GM21529 (cell line): ENCODE measurements around the gene SLC35G6.
"Not testable (repeated sequence)": the region's sequence is repeated elsewhere in the genome, so short reads cannot be mapped to it uniquely, and the experiment has no call there.

Experiments
- ATAC-seq: cut with Tn5 transposase; IDR thresholded peaks from one replicate; pipeline ENCODE4 v1.9.1; 2021; ENCODE audit not compliant: unreplicated experiment

The SLC35G6 gene

DNA sequence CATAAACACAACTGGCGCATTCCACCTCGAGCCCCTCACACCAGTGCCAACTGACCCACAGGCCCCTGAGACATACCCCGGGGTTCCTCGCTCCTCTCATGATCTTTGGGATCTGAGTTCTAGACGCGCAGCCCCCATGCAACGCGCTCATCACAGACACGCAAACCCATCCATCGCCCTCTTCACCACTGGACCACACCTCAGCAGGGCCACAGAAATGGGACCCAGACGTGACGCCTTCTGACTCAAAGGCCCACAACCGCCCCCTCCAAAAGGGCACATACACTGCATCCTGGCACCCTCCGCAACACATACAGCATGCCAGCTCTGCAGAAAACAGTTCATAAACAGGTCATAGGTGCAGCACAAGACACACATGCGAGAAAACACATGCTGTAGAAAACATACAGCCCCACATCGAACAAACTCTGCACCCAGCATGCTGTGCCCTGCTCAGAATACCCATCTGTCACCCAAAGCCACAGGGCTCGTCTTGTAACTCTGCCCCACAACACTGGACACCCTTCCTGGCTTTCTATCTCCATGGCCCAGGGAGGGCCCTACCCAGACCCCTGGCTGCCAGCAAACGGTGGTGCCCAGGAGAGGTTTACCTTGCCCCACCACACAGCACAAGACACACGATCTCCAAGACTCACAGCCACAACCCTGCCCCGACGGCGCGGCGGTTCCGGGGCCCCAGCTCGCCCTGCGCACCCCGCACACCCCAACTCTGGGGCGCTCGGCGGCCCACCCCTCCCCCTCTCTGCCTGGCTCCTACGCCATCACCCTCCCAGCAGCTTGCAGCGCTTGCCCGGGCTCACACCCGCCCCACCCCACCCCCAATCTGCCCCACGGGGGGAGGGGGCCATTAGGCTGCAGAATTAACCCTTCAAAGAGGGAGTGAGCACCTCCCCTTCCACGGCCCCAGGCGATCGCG lies 2.7 kb upstream of the SLC35G6 start:
- no peak for ATAC-seq

DNA sequence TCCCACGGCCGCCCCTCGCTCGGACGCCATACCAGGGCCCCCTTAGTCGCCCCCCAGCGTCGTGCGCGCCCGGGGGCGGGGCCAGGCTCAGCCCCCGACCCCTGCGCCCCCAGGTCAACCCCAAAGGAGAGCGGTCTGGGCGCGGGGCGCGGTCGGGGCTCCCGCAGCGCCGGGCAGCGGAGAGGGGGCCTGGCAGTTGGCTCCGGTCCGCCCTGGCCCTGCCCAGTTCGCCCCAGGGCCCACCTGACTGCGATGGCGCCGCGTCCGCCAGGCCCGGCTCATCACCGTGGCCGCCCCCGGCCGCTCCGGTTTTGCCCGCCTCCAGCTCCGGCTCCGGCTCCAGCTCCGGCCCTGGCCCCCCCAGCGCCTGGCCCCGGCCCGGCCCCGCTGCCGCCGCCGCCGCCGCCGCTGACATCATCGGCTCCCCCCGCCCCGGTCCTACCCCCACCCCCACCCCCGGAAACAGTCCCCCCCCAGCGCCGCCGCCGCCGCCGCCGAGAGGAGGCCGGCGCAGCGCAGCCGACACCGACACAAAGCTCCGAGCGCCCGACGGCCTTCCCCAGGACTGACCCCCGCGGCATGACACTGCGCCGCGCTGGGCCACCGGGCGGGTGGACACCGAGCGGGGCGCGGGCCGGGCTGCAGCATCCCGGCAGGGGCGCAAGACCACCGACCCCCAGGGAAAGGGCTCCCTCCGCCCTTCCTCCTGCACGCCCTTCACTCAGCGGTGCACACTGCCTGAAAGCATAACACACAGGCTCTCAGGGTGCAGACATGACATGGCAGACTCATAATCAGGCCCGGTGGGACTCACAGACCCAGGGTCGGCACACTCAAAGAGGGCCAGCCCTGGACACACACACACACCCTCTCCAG lies 1.8 kb upstream of the SLC35G6 start, which contains the start of gene ZBTB4:
Gene ZBTB4 (minus strand): TSS at position 419 of the 876 bp plus-strand sequence. CDS start 12,830 bp downstream, outside the sequence.
- ATAC-seq, result no peak

DNA sequence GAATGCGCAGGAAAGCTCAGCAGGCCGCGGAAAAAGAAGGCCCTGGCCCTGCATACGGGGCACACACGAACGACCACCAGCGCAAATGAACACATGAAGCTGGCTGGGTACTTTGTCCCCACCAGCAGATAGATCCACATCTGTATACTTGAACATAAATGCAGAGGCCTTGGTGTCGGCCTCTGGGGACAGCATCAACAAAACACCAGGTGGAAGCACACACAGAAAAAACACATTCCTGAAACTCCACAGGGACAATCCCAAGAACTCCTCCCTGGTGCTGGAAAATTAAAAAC lies 1.2 kb upstream of the SLC35G6 start:
- ATAC-seq, result no peak

DNA sequence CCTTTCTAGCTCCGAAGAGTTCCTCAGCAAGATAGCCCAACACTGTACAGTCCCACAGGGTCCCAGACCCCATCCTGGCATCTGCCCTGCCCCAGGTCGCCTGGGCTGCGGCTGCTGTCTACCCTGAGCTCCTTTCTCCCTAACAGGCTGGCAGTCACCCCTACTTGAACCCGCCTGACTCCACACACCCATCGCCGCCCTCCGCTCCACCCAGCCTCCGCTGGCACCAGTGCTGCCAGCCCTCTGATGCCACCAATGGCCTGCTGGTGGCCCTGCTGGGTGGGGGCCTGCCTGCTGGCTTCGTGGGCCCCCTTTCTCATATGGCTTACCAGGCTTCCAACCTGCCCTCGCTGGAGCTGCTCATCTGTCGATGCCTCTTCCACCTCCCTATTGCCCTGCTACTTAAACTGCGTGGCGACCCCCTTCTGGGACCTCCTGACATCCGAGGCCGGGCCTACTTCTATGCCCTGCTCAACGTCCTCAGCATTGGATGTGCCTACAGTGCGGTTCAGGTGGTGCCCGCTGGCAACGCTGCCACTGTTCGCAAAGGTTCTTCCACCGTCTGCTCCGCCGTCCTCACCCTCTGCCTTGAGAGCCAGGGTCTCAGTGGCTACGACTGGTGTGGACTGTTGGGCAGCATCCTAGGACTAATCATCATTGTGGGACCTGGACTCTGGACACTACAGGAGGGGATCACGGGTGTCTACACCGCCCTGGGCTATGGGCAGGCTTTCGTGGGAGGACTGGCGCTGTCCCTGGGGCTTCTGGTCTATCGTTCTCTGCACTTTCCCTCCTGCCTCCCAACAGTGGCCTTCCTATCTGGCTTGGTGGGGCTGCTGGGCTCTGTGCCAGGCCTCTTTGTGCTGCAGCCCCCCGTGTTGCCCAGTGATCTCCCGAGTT lies 846 bp downstream of the SLC35G6 start:
- ATAC-seq, result not testable (repeated sequence)

DNA sequence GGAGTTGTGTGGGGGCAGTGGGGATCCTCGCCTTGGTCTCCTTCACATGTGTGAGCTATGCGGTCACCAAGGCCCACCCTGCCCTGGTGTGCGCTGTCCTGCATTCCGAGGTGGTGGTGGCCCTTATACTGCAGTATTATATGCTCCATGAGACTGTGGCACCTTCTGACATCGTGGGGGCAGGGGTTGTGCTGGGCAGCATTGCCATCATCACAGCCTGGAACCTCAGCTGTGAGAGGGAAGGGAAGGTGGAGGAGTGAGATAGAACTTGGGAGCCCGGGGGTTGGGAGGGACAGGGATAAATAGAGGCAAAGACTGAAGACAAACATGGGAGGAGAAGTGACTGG lies 1.5 kb downstream of the SLC35G6 start:
- ATAC-seq, result not testable (repeated sequence)

DNA sequence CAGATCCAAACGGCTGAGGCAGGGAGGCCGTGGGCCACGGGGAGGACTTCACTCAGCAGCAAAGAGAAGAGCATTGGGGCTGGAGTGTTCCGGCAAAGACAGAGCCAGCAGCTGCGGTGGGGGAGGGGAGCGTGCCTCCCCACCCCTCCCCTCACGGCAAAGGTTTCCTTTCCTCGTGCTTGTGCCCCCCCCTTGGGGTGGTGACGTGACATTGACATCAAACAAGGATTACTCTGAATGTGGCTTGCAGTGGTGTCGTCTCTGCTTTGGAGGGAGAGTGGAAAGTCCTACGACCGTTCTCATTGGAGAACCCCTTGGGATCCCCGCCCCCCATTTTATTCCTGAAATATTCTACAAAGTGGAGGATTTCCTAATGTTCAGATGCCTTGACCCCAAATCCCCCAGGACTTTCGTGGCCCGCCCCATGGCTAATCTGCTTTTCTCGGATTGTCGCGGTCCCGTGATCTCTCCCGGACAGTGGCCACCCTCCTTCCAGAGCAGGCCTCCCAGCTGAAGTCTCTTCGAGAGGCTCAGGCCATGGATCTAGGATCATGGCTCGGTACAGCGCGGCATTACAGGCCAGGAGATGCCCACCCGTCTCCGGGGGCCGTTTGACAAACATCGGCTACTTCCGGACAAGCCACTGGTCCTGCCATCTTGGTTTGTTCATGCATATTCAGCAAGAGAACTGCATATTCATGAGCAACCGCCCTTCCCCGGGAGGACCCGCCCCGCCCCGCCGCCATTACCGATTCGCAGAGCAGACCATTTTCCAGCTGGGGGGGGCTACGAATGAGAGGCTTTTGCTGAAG lies 2.2 kb downstream of the SLC35G6 start:
- ATAC-seq, result peak; percentile 28

DNA sequence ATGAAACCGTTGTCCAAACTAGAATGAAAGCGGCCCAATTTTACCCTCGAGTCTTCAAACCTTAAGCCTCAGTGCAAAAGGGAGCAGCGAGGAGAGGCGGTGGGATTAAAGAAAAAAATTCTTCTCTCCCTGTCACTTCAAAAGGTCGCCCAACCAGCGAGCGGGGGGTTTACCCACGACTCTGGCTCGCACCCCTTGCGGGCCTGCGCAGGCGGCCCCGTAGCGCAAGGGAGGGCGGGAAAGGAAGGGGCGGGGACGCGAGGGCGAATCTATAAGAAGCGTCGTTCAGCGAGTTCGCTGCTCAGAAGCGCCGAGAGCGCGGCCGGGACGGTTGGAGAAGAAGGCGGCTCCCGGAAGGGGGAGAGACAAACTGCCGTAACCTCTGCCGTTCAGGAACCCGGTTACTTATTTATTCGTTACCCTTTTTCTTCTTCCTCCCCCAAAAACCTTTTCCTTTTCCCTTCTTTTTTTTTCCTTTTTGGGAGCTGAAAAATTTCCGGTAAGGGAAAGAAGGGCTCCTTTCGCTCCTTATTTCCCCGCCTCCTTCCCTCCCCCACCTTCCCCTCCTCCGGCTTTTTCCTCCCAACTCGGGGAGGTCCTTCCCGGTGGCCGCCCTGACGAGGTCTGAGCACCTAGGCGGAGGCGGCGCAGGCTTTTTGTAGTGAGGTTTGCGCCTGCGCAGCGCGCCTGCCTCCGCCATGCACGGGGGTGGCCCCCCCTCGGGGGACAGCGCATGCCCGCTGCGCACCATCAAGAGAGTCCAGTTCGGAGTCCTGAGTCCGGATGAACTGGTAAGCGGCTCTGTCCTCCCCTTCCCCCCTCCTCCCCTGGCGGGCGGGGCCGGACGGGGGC lies 3.0 kb downstream of the SLC35G6 start, which contains the start of gene POLR2A:
Gene POLR2A (plus strand): TSS at position 300 of the 852 bp plus-strand sequence.
- peak; percentile 55 for ATAC-seq

DNA sequence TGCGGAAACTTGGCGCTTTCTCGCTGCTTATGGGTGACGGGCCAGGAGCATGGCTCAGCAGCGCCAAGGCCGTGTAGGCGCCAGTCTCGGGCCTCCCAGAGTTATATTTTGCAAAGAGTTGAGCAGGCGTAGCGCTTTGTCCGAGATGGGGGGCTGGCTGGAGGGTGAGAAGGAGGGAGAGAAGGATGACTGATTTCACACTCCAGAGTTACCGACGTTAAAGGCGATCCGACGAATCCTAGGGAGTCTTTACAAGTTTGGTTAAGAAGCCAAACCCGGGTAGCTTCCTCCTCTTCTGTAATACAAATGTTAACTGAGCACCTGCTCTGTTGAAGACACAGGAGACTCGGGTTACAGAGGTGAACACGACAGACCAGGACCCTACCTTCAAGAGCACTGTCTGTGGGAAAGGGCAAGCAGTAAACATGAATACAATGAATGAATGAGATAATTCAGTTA lies 3.7 kb downstream of the SLC35G6 start:
- no peak for ATAC-seq

DNA sequence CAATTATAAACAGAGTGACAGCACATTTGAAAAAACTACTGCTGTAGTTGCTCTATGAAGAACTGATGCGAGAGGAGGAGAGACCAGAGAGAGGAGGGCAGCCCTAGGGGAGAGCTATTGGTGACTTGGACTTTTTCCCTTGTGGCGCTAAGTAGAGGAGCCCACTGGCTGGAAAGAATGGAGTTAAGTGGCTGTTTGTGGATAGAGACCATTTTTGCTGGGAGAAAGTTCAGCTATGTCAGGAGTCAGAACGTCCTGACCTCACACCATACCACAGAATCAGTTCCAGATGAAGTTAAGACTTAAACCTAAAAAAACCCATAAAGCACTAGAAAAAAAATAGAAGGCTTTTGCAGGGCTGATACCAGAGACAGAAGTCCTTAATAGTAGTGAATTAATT lies 4.9 kb downstream of the SLC35G6 start:
- no peak for ATAC-seq

DNA sequence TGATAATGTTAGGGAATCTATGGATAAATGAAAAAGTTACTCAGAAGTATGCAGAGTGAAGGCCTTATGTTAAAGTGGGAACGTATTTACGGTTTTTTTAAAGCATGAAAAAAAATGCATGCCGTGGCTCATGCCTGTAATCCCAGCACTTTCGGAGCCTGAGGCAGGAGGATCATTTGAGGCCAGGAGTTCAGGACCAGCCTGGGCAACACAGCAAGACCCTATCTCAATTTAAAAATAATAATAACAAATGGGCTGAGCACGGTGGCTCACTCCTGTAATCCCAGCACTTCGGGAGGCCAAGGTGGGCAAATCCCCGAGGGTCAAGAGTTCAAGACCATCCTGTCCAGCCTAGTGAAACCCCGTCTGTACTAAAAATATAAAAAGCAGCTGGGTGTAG lies 8.9 kb downstream of the SLC35G6 start:
- ATAC-seq, result no peak

DNA sequence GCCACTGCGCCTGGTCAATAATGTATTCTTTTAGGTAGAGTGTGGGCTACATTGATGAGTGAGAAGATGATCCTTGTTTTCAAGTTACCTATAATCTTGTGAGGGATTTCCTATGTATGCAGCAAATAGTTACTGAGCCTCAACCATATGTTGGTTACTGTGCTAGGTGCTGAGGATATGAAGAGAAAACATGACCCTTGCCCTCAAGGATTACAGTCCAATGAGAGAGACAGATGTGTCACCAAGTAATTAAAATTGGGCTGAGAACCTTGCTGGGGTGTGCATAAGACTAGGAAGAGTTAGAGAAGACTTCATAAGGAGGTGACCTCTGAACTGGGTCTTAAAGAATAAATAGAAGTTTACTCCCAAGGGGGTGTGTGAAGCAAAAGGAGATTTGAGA lies 10.3 kb downstream of the SLC35G6 start:
- no peak for ATAC-seq

DNA sequence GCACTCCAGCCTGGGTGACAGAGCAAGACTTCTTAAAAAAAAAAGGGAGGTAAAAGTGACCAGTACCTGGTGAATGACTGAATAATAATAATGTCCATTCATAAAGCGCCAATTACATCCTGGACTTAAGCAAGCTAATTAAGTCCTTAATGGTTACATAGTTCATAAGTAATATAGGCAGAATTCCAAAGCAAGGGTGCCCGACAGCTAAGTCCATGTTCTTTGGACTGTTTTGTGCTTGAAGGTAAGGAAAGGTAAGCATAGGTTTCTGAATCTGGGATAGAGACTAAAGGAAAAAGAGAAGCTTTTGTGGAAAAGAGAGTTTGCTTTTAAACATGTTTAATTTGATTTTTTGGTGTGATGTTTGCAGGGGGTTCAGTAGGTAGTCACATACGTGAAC lies 12.7 kb downstream of the SLC35G6 start:
- no peak for ATAC-seq

DNA sequence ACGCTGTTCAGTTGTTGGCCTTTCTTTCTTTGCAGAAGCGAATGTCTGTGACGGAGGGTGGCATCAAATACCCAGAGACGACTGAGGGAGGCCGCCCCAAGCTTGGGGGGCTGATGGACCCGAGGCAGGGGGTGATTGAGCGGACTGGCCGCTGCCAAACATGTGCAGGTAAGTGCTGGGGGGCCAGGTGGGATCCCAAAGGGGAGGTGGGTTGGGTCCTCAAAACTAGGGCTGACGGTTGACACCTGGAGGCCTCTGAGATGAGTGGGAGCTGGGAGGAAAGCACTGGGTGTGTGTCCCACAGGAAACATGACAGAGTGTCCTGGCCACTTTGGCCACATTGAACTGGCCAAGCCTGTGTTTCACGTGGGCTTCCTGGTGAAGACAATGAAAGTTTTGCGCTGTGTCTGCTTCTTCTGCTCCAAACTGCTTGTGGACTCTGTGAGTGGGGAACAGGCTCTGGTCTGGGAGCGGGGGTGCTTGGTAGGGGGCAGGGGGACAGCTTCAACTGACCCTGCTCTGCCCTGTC lies 14.7 kb downstream of the SLC35G6 start:
- no peak for ATAC-seq

DNA sequence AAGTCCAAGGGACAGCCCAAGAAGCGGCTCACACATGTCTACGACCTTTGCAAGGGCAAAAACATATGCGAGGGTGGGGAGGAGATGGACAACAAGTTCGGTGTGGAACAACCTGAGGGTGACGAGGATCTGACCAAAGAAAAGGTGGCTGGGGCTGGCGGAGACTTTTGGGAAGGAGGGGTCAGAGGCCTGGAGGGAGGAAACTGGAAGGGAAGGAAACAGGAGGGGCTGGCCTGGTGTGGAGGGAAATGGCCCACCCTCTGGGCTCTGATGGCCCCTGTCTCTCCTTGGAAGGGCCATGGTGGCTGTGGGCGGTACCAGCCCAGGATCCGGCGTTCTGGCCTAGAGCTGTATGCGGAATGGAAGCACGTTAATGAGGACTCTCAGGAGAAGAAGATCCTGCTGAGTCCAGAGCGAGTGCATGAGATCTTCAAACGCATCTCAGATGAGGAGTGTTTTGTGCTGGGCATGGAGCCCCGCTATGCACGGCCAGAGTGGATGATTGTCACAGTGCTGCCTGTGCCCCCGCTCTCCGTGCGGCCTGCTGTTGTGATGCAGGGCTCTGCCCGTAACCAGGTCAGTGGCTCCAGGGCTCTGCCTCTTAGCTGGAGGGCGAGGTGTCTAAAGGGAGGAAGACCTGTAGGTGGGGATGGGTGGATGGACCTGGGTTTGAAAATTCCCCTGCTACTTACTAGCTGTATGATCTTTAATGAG lies 15.4 kb downstream of the SLC35G6 start:
- no peak for ATAC-seq

DNA sequence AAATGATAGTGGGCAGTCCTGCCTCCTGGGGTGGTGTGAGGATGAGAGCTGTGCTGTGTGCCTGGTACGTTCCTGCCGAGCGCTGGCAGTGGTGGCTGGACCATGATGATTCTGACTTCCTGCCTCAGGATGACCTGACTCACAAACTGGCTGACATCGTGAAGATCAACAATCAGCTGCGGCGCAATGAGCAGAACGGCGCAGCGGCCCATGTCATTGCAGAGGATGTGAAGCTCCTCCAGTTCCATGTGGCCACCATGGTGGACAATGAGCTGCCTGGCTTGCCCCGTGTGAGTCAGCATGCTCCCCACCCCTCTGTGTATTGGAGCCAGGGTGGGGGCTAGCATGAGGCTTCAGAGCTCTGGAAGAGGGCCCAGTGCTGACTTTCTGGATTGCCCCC lies 16.0 kb downstream of the SLC35G6 start:
- no peak for ATAC-seq

DNA sequence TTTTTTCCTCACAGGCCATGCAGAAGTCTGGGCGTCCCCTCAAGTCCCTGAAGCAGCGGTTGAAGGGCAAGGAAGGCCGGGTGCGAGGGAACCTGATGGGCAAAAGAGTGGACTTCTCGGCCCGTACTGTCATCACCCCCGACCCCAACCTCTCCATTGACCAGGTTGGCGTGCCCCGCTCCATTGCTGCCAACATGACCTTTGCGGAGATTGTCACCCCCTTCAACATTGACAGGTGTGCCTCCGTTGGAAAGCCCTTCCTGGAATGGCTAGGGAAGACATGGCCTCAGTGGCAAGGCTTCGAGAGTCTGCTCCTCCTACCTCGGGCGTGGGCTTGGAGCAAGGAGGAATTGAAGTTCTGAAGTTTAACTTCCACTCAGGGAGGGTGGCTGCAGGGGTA lies 16.4 kb downstream of the SLC35G6 start:
- no peak for ATAC-seq

DNA sequence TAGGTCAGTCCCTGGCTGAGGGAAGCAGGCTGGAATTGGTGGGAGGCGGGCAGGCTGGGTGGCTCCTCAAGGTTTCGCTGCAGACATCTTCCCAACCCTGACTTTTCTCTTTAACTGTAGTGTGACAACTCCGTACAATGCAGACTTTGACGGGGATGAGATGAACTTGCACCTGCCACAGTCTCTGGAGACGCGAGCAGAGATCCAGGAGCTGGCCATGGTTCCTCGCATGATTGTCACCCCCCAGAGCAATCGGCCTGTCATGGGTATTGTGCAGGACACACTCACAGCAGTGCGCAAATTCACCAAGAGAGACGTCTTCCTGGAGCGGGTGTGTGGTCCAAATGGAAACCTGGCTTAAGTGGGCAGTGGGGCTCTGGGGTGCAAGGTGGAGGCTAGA lies 17.9 kb downstream of the SLC35G6 start:
- ATAC-seq, result no peak

DNA sequence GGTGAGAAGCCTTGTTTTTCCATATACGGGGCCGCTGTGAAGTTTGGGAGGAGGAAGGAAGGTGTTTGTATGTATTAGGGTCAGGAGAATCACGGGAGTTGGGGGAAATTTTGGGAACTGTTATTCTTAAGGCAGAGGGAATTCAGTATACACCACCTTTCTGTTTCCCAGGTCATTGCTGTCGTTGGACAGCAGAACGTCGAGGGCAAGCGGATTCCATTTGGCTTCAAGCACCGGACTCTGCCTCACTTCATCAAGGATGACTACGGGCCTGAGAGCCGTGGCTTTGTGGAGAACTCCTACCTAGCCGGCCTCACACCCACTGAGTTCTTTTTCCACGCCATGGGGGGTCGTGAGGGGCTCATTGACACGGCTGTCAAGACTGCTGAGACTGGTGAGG lies 20.5 kb downstream of the SLC35G6 start:
- no peak for ATAC-seq
